Sciatic nerve (tissue), 2 donors: ENCODE data around the gene KCNE1. TPM values are rescaled to one million over a fixed set of nuclear protein-coding genes. Genes with fewer than 3 reads are reported as not detected.
"Not testable (repeated sequence)": the region's sequence is repeated elsewhere in the genome, so short reads cannot be mapped to it uniquely, and the experiment has no call there.

Experiments used
- ATAC-seq: fragments of 200-7000 bp; cut with Tn5 transposase; one replicate; pipeline ENCODE4 v1.9.1; 2020; ENCODE audit warnings: mild to moderate bottlenecking, moderate library complexity
- DNase-seq: peaks from one replicate; pipeline ENCODE4 v3.0.0-alpha.2; 2020; ENCODE audit warnings: low spot score
- intact Hi-C: fragments of 100-400 bp; cut with DNase I; formaldehyde crosslinking; loops from one replicate; pipeline ENCODE4 v1.14.2; 2022
- total RNA-seq: library from RNA; stranded (reverse); fragmentation: NEBNext Ultra II Directional; extraction: Animal tissue kit (Norgen Biotek cat#: 25700); gene quantifications from one replicate; pipeline ENCODE4 v1.2.1, GENCODE V29; 2021
- donor health status: DM: no; HTN: no; CAD: no.
- donor health status: DM: no; HTN: no; CAD: no.

The KCNE1 gene
- 2.5 TPM for total RNA-seq

DNA sequence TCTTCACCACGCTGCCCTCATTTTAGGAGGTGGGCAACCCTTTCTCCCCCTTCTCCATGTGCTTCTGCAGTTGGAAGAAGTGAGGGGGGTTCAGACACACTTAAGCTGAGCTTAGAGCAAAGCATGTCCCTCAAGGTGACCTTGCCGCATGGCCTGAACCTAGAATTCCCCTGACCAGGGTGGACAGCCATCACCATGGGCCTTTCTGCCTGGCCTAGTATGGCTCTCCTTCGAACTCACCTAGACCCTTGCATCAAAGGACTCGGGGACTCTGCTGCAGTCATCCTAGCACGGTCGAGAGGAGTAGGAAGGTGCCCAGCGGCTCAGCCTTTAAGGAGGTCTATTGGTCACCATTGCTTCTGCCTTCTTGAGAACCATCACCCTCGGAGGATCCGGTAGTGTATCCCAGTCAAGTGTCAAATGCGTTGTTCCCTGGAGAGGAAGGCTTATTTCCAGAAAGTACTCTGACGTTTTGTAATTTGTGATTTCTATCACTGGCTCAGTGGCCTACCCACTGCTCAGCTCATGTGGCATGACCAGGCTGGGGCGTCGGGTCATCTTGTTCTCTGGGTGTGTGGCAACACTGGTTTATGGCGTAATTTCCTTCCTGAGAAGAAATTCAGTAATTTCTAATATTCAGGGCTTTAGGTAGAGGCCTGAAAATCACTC lies at the start of gene KCNE1:
Gene KCNE1, minus strand, starts transcription at position 424 of the 669 bp plus-strand sequence. CDS start 62,576 bp downstream, outside the sequence.
- intact Hi-C loops, result no loop called here
- ATAC-seq (peak; percentile 65), DNase-seq (no peak)

DNA sequence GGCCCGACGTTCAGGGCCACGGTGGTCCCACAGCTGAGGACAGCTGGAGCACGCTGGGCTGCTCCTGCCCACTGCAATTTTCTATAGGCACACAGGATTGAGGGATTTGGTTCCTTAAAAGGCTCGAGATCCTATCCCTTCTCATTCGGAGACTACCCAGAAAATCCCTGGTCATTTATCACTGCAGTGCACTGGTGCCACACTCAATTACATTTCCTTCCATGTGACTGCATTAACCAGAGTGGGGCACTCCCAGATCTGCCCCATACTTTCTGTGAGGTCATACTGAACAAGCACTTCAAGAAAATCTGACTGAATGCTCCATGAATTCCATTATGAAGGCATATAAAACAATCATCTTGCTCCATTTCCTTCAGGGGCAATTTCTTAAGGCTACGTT lies 49.8 kb upstream of the KCNE1 start:
- no peak for ATAC-seq
- intact Hi-C loops, result no loop called here
- no peak for DNase-seq

DNA sequence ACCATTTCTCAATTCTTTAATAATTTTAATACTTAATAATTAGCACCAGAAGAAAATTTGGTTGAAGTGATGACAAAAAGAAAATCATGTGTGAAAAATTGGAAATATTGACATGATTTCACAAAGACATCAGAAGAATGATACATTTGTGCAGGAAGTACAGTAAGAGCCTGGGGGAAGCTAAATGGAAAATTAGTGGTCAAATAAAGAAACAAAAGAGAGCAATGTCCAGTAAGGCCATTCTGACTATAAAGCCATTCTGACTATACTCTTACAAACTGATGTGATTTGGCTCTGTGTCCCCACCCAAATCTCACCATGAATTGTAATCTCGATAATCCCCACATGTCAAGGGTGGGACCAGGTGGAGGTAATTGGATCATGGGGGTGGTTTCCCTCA lies 48.6 kb upstream of the KCNE1 start:
- DNase-seq (no peak), ATAC-seq (no peak)
- intact Hi-C loops, result no loop called here

DNA sequence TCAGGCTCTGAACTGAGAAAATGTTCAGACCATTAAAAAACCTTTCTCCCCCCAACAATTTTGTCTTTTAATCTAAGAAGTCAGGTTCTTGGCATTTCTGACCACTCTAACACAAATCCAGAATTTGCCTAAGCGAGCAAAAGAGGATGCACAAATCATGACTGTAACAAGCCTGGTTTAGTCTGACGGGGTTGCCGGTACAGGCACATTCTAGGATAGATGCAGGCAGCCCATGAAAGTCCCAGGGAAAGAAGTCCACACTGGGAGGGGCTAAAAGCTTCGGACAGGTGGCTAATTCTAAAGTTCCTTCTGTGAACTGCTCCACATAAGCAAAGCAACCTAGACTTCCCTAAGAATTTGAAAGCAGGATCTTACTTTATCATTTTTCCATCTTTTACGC lies 48.0 kb upstream of the KCNE1 start:
- ATAC-seq (no peak), DNase-seq (no peak)
- intact Hi-C loops, result no loop called here

DNA sequence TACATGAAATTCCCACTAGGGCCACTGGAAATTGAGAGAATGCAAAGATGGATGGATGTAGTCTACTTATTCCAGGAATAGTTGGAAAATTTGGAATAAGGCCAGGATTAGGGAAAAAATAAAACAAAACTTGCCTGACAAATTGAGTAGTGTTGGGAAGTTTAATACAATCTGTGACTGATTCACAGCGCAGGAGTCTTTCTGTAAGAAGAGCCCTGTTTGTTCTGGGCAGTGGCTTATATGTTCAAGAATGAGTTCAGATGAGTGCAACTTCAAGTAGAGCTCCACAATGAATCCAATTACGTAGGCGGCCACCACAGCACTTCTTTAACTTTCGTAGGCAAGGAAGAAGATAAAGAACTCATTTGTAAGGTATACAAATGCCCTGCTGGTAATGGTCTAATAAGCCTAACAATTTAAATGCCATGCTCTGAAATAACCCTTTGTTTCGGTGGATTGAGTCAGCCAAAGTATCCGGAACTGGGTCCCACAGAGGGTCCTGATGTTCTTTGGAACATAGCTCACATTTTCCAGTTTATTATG lies 47.1 kb upstream of the KCNE1 start:
- DNase-seq, result no peak
- ATAC-seq, result no peak
- intact Hi-C loops, result no loop called here

DNA sequence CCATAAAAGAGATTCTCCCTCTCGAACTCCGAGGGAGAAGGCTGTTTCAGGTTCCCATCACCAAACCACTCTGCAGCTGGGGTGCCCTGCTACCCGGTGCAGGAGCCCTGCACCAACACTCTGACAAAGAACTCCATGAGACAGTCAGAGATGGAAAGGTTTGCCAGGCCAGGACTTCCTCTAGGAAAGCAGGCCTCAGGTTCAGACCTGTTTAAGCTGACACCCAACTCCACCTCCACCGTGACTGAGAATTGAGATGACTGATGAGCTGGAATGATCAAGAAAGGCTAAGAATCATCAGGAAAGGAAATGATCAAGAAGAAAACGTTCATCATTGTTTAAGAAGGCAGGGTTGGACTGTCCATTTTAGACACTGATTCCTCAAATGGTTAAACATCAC lies 46.2 kb upstream of the KCNE1 start:
- DNase-seq, result no peak
- no peak for ATAC-seq
- intact Hi-C loops, result no loop called here

DNA sequence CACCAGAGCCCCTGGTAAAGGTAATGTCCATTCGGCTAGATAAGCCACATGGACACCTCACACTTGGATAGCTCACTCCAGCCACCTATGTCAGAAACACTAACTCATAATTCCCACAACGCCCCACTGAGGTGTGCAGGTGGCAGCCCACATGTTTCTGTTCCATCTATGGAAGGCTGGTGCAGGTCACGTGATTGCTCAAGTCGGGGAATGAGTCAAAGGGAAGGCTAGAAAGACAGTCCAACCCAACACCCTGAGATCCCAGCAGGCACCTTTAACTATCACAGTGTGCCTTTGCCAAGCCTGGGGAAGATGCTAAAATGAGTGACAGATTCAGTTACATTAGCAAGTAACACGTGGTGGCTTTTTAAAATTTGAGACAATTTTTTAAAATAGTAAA lies 45.3 kb upstream of the KCNE1 start:
- DNase-seq (no peak), ATAC-seq (no peak)
- intact Hi-C loops, result no loop called here

DNA sequence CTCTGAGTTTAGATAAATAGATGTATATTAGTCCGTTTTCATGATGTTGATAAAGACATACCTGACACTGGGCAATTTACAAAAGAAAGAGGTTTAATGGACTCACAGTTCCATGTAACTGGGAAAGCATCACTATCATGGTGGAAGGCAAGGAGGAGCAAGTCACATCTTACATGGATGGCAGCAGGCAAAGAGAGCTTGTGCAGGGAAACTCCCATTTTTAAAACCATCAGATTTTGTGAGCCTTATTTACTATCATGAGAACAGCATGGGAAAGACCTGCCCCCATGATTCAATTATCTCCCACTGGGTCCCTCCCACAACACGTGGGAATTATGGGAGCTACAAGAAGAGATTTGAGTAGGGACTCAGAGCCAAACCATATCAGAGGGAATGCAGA lies 42.7 kb upstream of the KCNE1 start:
- intact Hi-C loops, ATAC-seq, DNase-seq: not testable (repeated sequence)

DNA sequence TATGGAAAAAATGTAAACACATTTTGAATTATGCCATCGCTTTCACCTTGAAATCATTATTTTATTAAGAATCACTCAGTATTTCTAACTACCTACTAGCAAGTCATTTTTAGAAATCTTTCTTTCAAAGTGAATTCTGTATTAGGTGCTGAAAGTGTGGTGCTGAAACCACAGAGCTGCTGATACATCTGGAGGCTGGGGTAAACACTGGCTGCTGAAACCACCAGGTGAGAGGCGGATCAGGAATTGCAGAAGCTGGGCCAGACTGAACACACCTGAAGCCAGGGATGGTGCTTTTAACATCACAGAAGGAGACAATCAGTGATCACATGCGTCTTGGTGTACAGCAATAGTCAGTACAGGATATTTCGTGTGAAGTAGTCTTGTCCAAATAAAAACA lies 42.2 kb upstream of the KCNE1 start:
- no peak for ATAC-seq
- DNase-seq, result no peak
- intact Hi-C loops, result no loop called here

DNA sequence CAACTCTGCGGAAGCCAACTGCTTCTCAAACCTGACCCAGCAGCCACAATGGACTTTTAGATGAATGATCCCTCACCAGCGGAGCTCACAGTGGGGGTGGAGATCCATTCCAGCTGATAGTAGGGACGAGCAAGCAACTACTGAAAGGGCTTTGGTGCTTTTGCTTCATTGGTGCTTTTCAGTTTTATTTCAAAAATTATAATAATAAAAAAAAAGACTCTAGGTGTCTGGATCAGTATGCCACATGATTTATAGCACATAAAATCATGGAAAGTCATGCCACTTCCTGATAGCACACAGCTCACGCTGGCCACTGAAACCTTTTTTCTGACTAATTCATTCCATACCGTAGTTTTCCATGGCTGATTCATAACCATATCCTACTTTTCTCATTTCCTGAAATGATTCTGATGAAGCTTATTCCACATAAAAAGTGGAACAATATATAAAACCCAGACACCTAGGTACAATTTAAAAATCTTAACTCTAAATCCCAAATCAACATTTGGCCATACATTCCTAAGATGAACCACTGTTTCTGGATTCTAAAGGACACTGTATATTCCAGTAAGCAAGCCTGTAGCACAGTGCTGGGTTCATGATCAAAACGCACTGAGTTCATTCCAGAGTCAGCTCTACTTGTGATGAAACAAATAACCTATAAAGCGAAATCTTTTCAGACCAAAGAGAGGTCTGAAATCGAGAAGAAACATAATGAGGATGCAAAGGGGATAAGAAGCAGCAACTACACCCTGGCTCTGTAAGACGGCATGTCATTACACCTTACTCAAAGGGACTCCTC lies 41.3 kb upstream of the KCNE1 start:
- intact Hi-C loops, result no loop called here
- peak; percentile 44 for ATAC-seq
- no peak for DNase-seq

DNA sequence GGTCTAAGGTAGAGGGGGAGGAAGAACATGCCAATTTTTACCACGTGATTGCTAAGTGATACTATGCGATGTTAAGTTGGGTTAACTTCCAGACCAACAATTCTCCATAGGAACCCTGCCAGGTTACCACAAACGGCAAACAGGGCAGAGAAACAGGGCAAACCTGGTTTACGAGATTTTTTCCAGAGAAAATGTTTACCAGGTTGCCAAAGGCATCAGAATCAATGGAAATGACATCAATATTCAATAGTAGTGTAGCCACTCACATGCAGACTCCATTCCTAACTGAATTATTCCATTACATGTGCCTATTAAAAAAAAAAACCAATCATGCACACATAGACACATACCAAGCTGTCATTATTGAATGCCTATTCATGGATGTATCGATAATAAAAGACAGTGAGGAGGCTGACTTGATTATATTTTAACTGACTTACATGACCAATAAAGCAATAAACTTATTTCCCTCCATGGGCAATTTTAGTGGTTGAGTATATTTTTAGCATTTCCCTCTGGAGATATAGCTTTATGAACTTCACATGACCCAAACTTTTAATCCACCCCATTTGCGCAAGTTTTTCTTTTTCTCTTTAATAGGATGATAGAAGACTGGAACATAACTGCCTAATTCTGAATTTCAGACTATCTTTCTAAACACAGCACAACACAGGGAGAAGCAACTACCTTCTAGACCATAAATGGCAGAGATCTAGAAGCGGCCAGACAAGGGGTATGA lies 40.5 kb upstream of the KCNE1 start:
- ATAC-seq, result peak; percentile 72
- no peak for DNase-seq
- intact Hi-C loops, result no loop called here

DNA sequence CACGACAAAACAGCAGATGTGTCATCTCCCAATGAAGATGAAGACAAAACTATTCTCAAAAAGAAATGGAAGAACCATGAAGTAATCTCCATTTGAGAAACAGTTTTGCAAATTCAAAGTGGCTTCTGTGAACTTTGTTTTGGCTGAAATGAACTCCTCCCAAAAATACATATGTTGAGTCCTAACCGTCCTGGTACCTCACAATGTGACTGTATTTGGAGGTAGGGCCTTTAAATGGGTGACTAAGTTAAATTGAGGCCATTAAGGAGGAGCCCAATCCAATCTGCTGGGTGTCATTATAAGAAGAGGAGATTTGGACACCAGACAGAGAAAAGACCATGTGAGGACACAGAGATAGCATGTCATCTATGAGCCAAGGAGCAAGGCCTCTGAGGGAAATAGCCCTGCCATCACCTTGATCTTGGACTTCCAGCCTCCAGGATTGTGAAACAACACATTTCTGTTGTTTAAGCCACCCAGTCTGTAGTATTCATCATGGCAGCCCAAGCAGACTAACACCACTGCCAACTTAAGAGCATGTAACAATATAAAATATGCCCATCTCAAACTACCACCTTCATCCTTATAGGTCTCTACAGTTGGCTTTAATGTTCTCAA lies 38.3 kb upstream of the KCNE1 start:
- ATAC-seq, result no peak
- no peak for DNase-seq
- intact Hi-C loops, result no loop called here

DNA sequence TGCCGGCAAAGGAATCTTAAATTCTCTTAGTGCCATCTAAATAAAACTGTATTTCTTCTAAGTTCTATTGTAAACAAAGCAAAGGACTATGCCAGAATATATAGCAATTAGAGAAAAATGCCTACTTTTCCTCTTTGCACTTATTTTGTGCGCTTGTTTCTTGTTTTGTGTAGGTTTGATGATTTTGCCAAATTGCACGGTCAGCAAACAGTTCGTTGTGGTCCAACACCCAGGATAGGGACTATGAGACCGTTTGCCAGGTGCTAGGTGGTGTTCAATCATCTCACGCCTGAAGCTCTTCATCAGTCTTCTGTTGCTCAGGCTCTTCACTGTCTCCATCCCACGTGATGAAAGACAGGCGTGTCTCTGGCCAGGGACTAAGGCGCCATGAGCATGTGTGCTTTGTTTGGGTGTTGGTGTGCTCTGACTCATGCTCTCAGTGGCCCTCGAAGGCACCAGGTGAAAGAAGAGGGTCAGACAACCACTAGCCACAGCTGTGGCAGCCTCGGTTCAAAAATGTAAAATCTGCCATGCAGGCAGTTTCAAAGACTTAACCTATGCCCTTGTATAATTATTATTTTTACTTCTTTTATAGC lies 36.9 kb upstream of the KCNE1 start:
- intact Hi-C loops, result no loop called here
- ATAC-seq (no peak), DNase-seq (no peak)

DNA sequence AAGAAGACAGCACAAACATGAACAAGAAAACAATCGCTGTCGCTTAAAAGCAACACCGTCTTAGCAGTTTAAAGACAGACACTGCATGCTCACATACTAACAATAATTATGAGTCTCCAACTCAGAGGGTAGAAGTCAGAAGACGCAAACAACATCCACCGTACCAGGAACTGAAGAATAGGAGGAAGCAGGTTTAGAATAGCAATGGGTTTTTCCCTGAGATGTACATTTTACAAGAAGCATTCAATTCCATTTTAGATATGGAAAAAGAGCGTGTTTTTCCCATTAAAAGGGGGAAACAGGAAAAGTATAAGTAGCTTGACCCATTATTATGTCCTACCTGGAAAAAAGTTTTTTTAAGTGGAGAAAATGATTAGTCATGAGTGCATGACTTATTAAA lies 34.5 kb upstream of the KCNE1 start:
- intact Hi-C loops, result no loop called here
- no peak for ATAC-seq

DNA sequence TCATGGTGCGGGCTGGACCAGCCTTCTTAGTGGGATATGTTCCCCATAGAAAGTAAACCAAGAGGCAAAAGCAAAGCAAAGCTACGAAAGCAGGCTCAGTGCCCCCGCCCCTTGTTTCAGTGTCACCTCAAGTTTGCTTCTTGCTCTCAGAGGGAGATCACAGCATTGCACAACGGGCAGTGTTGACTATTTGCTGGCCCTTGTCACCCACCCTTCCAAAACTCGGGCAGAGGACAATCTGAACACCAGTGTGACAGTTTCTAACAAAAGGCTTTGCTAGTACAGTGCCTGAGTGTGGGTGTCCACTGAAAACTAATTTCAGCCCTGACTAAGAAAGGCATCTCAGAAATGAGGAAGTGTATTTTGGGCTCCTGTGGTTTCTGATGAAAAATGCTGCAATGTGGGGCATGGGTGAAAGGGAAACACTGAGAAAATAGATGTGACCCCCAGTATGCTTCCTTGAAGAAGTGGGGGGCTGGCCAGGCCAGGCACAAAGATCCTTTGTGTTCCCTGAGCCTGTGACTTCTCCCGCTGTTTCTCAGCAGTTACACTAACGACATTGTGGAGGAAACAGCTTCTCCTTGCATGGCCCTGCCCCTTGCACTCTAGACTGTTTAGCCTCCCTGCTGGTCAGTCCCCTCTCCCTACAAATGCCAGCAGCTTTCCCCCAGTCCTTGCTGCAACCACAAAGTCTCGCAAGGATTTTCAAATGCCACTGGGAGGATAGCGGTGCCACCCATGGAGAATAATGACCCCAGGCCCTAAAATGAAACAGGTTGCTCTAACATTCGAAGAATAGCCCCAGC lies 33.3 kb upstream of the KCNE1 start:
- intact Hi-C loops, result no loop called here
- ATAC-seq (peak; percentile 89), DNase-seq (no peak)

More for the DNA sequence above, 34.5 kb upstream of the KCNE1 start:
- no peak for DNase-seq

DNA sequence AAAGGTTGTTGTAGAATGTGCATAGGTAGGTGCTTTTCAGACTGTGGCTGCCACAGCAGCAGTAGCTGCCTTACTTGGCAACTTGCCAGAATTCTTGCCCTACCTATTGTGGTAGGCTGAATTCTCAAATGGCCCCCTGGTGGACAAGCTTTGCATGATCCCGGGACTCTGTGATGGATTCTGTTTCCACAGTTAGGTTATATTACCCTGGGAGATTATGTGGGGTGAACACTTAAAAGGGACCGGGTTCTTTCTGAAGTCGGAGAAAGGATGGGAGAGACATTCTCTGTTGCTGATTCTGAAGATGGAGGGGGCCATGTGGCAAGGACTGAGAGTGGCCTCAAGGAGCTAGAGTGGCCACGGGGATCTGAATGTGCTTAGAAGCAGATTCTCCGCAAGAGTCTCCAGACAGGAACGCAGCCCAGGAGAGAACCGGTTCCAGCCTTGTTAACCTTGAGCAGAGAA lies 32.1 kb upstream of the KCNE1 start:
- ATAC-seq (no peak), DNase-seq (no peak)
- intact Hi-C loops, result no loop called here

DNA sequence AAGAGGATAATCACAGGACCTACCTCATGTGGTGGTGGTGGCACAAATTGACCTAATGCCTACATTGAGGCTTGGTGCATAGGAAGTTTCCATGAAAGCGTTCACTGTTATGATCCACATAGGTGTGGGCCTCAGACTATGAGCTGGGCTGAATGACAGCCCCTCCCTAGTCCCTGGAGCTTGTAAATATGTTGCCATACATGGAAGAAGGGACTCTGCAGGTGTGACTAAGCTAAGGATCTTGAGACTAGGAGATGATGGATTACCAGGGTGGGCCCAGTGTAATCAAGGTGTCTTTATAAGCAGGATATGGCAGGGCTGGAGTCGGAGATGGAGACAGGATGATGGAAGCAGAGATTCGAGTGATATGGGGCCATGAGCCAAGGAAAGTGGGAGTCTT lies 31.0 kb upstream of the KCNE1 start:
- intact Hi-C loops, result no loop called here
- ATAC-seq, result no peak
- DNase-seq, result no peak

DNA sequence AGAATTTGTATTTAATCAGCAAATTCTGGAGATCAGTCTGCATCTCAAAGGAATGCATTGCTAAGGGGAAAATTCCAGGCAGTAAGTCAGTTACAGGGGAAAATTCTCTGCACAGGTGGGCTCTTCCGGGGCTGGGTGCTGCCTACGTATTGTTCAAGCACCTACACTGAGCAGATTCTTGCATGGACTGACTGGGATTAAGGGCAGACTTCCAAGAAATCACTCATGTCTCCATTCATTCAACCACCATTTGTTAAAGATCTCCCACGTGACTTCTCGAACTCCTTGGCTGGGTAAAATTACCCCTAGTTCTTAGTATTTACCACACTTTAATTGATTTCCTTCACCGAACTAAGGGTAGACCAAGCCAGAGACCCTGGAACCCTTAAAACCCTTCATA lies 28.2 kb upstream of the KCNE1 start:
- ATAC-seq, result no peak
- intact Hi-C loops, result no loop called here

More for the DNA sequence above, 28.2 kb upstream of the KCNE1 start:
- no peak for DNase-seq
